Measurements from ENCODE around the gene ARHGAP4. TPM values are rescaled to one million over a fixed set of nuclear protein-coding genes. Genes with fewer than 3 reads are reported as not detected.

The ARHGAP4 gene
- 100 to 1,000 TPM in 2 of 6 donors, 10 to 100 TPM in 4; 33.4 to 353 (median 82.6) TPM for total RNA-seq

DNA sequence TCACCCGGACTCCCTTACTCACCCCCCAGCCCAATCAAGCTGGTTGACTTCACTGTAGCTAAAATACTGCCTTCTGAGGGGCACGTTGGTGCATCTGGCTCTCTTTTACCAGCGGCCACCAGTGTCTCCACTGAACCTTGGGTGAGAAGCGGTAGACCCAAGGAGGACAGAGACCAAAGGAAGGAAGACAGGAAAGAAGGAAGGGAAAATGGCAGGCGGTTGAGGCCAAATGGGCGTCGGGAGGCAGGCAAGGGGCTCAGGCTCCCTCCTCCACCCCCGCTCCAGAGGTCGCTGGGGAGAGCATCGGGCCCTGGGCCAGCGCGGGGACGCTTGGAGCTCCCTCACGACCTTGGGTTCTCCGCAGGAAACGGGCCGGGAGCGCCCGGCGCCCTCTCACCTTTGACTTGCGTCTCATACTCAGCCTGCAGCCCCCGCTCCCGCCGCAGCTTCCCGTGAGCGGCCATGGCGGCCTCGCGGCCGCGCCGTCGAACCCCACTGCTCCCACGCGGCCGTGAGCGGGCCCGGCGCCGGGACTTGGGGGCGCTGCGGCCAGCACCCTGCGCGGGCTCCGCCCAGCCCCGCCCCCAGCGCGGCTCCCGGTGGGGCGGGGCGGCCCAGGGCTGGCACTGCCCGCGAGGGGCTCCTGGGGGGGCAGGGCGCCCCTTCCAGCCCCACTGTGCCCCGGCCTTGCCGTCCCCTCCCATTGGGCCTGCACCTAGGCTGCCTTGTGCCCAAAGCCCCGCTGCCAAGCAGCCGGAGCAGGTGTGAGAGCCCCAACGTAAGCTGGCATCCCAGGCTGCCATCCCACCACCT, at the start of gene ARHGAP4:
ARHGAP4 (minus strand) TSS at position 526 of the 813 bp plus-strand sequence; CDS start at position 464, 62 bp downstream.
- Histone ChIP-seq H3K4me3 (peak within 1 kb of the TSS in 3 of 4 donors; percentile 50 to 62 (median 59)), H3K27me3 (peaks cover 0 to 11% (median 0%) of the 10 kb centered on the region in 4 donors), H3K27ac (peak within 1 kb of the TSS; percentile 92 to 98 (median 95)), H3K36me3 (peaks cover 0 to 13% (median 4%) of the 10 kb centered on the region in 4 donors), H3K4me1 (peaks cover 20 to 88% (median 47%) of the 10 kb centered on the region in 4 donors), H3K9me3 (no peaks in the 10 kb centered on the region)
- 29 to 30% methylated on average over 2 to 35 of the region's 59 CpGs for WGBS, 2 donors
- peak in 1 of 2 donors; percentile 88 for DNase-seq
- TF ChIP-seq, protein P1, sequence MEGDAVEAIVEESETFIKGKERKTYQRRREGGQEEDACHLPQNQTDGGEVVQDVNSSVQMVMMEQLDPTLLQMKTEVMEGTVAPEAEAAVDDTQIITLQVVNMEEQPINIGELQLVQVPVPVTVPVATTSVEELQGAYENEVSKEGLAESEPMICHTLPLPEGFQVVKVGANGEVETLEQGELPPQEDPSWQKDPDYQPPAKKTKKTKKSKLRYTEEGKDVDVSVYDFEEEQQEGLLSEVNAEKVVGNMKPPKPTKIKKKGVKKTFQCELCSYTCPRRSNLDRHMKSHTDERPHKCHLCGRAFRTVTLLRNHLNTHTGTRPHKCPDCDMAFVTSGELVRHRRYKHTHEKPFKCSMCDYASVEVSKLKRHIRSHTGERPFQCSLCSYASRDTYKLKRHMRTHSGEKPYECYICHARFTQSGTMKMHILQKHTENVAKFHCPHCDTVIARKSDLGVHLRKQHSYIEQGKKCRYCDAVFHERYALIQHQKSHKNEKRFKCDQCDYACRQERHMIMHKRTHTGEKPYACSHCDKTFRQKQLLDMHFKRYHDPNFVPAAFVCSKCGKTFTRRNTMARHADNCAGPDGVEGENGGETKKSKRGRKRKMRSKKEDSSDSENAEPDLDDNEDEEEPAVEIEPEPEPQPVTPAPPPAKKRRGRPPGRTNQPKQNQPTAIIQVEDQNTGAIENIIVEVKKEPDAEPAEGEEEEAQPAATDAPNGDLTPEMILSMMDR (IDR thresholded peaks at IDR 0.05), result peak in 2 of 6 experiments; percentile 5 to 13
- TF ChIP-seq POLR2A (IDR thresholded peaks at IDR 0.05), result no peak
- ATAC-seq (ENCODE audit: low FRiP score in 2 of 2), result no peak

DNA sequence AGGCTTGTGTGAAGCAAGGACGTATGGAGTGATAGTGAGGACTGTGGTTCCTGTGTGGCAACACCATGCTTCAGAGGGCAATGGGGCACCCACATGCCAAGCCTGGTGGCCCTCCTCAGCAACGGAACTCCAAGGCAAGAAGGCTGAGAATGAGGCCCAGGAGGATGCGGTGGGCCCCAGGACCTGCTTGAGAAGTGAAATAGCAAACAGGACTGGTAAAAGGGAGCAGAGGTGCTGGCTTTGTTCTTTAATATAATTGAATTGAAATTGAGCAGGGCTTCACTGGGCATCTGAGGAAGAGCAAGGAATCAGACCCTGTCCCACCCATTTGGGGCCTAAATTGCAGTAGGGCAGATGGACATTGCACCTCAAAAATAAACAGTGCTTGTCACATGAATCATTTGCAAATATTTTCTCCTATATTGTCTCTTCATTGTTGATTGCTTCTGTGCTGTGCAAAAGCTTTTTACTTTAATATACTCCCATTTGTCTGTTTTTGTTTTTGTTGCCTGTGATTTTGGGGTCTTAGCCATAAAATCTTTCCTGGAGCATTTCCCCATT, 48.7 kb upstream of the ARHGAP4 start:
- H3K9me3 ChIP-seq, result peaks cover 0 to 10% (median 0%) of the 10 kb centered on the region in 4 donors
- no peak overlapping the region for H3K4me3 ChIP-seq
- WGBS, 2 donors, result 61 to 74% methylated on average over 2 to 3 of the region's 3 CpGs
- DNase-seq (no peak), ATAC-seq (ENCODE audit: low FRiP score in 2 of 2) (no peak)
- H3K27me3 ChIP-seq, result no peaks in the 10 kb centered on the region
- H3K4me1 ChIP-seq, result peaks cover 4 to 25% (median 13%) of the 10 kb centered on the region in 4 donors
- H3K27ac ChIP-seq, result peak overlapping the region; percentile 95 to 100 (median 100)
- H3K36me3 ChIP-seq, result no peaks in the 10 kb centered on the region
- TF ChIP-seq EP300 (IDR thresholded peaks at IDR 0.05), result no peak
- TF ChIP-seq POLR2AphosphoS5 (IDR thresholded peaks at IDR 0.05), result no peak
- TF ChIP-seq POLR2A (IDR thresholded peaks at IDR 0.05), result no peak
- TF ChIP-seq, protein P1 (IDR thresholded peaks at IDR 0.05), result no peak

DNA sequence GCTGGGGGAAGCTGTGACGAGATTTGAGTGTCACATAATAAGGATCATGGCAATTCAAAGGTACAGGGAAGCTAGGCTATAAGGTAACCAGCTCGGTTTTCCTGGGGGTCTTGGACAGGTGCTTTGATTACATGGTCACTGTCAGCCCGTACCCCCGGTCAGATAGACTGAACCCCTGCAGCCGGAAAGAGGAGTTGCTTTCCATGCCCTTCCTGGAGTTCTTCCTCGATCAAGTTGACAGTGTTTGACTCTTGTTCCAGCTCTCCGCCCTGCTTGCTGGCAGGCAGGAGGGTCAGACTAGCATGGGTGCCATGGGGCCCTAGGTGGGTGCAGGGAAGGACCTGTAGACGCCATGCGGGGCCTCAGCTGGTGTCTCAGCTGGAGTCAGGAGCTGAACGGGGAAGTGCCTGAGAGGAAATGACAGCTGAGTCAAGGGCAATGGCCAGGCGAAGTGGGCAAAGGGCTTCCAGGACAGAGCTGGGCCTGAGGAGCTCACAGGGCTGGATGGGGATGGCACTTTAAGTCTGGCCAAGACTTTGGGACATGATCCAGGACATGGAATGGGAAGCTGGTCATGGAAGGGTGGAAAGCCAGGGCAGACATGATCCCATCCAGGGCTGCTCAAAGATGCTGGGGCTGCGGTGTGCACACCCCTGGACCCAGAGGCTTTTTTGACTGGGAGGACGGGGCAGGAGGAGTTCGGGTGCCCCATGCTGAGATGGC, 48.1 kb upstream of the ARHGAP4 start:
- Histone ChIP-seq H3K27ac (peak overlapping the region; percentile 95 to 100 (median 100)), H3K9me3 (peaks cover 0 to 10% (median 0%) of the 10 kb centered on the region in 4 donors), H3K4me1 (peaks cover 7 to 32% (median 15%) of the 10 kb centered on the region in 4 donors), H3K36me3 (no peaks in the 10 kb centered on the region), H3K27me3 (no peaks in the 10 kb centered on the region), H3K4me3 (peak overlapping the region in 1 of 4 donors; percentile 90)
- peak in 1 of 2 donors; percentile 54 for DNase-seq
- 12 to 60% methylated on average over 3 to 14 of the region's 14 CpGs for WGBS, 2 donors
- peak in 1 of 2 donors; percentile 8 for TF ChIP-seq POLR2AphosphoS5 (IDR thresholded peaks at IDR 0.05)
- TF ChIP-seq EP300 (IDR thresholded peaks at IDR 0.05), result no peak
- no peak for TF ChIP-seq POLR2A (IDR thresholded peaks at IDR 0.05)
- TF ChIP-seq, protein P1 (IDR thresholded peaks at IDR 0.05), result no peak
- ATAC-seq (ENCODE audit: low FRiP score in 2 of 2), result no peak

DNA sequence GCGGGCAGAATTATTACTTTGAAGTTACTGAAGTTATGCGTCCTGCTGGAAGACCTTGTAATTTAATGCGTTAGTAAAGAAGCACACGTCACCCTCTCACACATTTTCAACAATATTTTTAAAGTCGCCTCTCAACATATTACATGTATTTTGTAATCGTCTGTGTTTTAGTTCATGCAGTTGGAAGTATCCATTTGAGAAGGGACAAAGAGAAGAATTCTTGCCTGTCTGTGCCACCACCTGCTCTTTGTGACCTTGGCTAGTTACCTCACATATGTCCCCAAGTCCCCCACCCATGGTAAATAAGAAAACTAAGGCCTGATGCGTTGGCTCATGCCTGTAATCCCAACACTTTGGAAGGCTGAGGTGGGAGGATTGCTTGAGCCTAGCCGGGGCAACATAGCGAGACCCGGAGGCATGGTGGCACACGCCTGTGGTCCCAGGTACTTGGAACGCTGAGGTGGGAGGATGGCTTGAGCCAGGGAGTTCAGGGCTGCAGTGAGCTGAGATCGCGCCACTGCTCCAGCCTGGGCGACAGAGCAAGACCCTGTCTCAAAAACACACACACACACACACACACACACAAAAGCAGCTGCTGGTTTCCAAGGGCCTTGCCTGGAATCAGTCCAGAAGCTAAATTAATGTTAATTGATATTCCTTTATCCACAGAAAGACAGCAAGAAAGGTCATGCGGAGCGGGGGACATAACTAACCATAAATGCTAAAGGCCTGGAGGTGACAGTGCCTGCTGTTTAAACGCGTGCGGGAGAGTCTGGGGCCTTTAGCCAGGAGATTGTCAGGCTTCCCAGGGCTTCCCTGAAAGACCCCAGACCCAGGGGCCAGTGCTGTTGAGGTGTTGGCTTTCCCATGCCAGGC, 47.3 kb upstream of the ARHGAP4 start:
- peak overlapping the region; percentile 22 to 90 (median 75) for H3K4me3 ChIP-seq
- peaks cover 0 to 10% (median 0%) of the 10 kb centered on the region in 4 donors for H3K9me3 ChIP-seq
- no peak for DNase-seq
- peak overlapping the region; percentile 95 to 100 (median 100) for H3K27ac ChIP-seq
- no peak for ATAC-seq (ENCODE audit: low FRiP score in 2 of 2)
- TF ChIP-seq, protein P1 (IDR thresholded peaks at IDR 0.05), result no peak
- no peak for TF ChIP-seq POLR2AphosphoS5 (IDR thresholded peaks at IDR 0.05)
- TF ChIP-seq EP300 (IDR thresholded peaks at IDR 0.05), result no peak
- no peak for TF ChIP-seq POLR2A (IDR thresholded peaks at IDR 0.05)
- H3K27me3 ChIP-seq, result no peaks in the 10 kb centered on the region
- 40 to 54% methylated on average over 11 to 20 of the region's 20 CpGs for WGBS, 2 donors
- no peaks in the 10 kb centered on the region for H3K36me3 ChIP-seq
- H3K4me1 ChIP-seq, result peaks cover 15 to 40% (median 23%) of the 10 kb centered on the region in 4 donors

Data from upper lobe of left lung (tissue), 6 donors.